Superior temporal gyrus (tissue), 1 donor: ENCODE results near the gene MAT2B.

ENCODE experiments used
- DNase-seq: peaks from one replicate; pipeline ENCODE4 v3.0.0-alpha.2; 2016; ENCODE audit errors: extremely low spot score

Gene MAT2B

GRCh38 chr5:163505368-163506094, at the start of gene MAT2B:
MAT2B (plus strand) TSS chr5:163505619; CDS start chr5:163505687, 68 bp downstream.
- DNase-seq, result peak; percentile 97

- DNase-seq, result no peak
Measured at GRCh38 chr5:163456029-163456589, 49.3 kb upstream of the MAT2B start.

- peak; percentile 57 for DNase-seq
Measured at GRCh38 chr5:163456840-163457239, 48.6 kb upstream of the MAT2B start.

GRCh38 chr5:163458778-163459385, 46.5 kb upstream of the MAT2B start:
- no peak for DNase-seq

GRCh38 chr5:163459462-163459818, 46.0 kb upstream of the MAT2B start:
- DNase-seq, result no peak

- peak; percentile 99 for DNase-seq
Measured at GRCh38 chr5:163459819-163460561, 45.4 kb upstream of the MAT2B start, which contains the start of gene NUDCD2. NUDCD2 (minus strand) TSS chr5:163460102; CDS start chr5:163460050, 52 bp downstream.

- no peak for DNase-seq
Measured at GRCh38 chr5:163460562-163461171, 44.8 kb upstream of the MAT2B start, which contains the start of gene HMMR. HMMR (plus strand) TSS chr5:163460632; CDS start chr5:163460693, 61 bp downstream.

- no peak for DNase-seq
Measured at GRCh38 chr5:163463063-163463435, 42.4 kb upstream of the MAT2B start.

GRCh38 chr5:163467682-163468081, 37.7 kb upstream of the MAT2B start:
- no peak for DNase-seq

GRCh38 chr5:163473635-163474243, 31.7 kb upstream of the MAT2B start:
- DNase-seq, result no peak

GRCh38 chr5:163475411-163475810, 30.0 kb upstream of the MAT2B start:
- no peak for DNase-seq

GRCh38 chr5:163478126-163478981, 27.1 kb upstream of the MAT2B start:
- no peak for DNase-seq

GRCh38 chr5:163478982-163479271, 26.5 kb upstream of the MAT2B start:
- DNase-seq, result no peak

GRCh38 chr5:163489055-163489744, 16.2 kb upstream of the MAT2B start:
- no peak for DNase-seq

GRCh38 chr5:163489745-163490075, 15.7 kb upstream of the MAT2B start:
- no peak for DNase-seq

GRCh38 chr5:163496286-163496685, 9.1 kb upstream of the MAT2B start:
- DNase-seq, result no peak

- DNase-seq, result no peak
Measured at GRCh38 chr5:163497315-163497714, 8.1 kb upstream of the MAT2B start.

GRCh38 chr5:163498886-163499285, 6.5 kb upstream of the MAT2B start:
- DNase-seq, result no peak

- no peak for DNase-seq
Measured at GRCh38 chr5:163502521-163502920, 2.9 kb upstream of the MAT2B start.
